ENCODE measurements around the gene RILPL2.
"Not testable (repeated sequence)": the region's sequence is repeated elsewhere in the genome, so short reads cannot be mapped to it uniquely, and the experiment has no call there.

Gene RILPL2

GRCh38 chr12:123379391-123379790 lies 57.1 kb downstream of the RILPL2 start:
- DNase-seq, result no peak

- DNase-seq, result not testable (repeated sequence)
These were observed 64.1 kb downstream of the RILPL2 start for GRCh38 chr12:123372415-123372814.

- DNase-seq, result not testable (repeated sequence)
These were observed 64.7 kb downstream of the RILPL2 start for GRCh38 chr12:123371667-123372368.

GRCh38 chr12:123369229-123369628 lies 67.3 kb downstream of the RILPL2 start:
- no peak for DNase-seq

- not testable (repeated sequence) for DNase-seq
These were observed 68.1 kb downstream of the RILPL2 start for GRCh38 chr12:123368431-123368830.

- DNase-seq, result no peak
These were observed 69.0 kb downstream of the RILPL2 start for GRCh38 chr12:123367511-123367910.
